ENCODE data around the gene TRIM7. TPM values are rescaled to one million over a fixed set of nuclear protein-coding genes. Genes with fewer than 3 reads are reported as not detected.

TRIM7 gene
- total and polyA plus RNA-seq, 2 experiments from 2014 or later: 0.53 to 0.56 TPM

- DNase-seq (ENCODE audit: low spot score): peak; percentile 85
- ATAC-seq: peak; percentile 5
- no peaks in the 10 kb centered on the region for H3K79me2 ChIP-seq (replicated peaks; ENCODE audit: insufficient read depth)
- H3K27ac ChIP-seq (ENCODE audit: low read depth): no peak overlapping the region
- H3K9me2 ChIP-seq (ENCODE audit: insufficient read depth): no peaks in the 10 kb centered on the region
- H3K36me3 ChIP-seq (ENCODE audit: insufficient read depth): no peaks in the 10 kb centered on the region
- H3K27ac Mint-ChIP-seq: peak overlapping the region; percentile 93
- peaks cover 43% of the 10 kb centered on the region for H3K9me3 Mint-ChIP-seq
- peaks cover 27% of the 10 kb centered on the region for H3K27me3 ChIP-seq (ENCODE audit: insufficient read depth)
- H3K4me1 ChIP-seq (ENCODE audit: insufficient read depth): peaks cover 4% of the 10 kb centered on the region; the same call in 1 of the 2 replicates
- H3K4me1 Mint-ChIP-seq: peaks cover 3% of the 10 kb centered on the region
- peaks cover 67% of the 10 kb centered on the region for H3K27me3 Mint-ChIP-seq (ENCODE audit: insufficient read depth, low read depth, poor library complexity)
- peak overlapping the region; percentile 35 for H2AFZ ChIP-seq
- H4K20me1 ChIP-seq (replicated peaks; ENCODE audit: insufficient read depth): no peaks in the 10 kb centered on the region
- H3K4me2 ChIP-seq: peak overlapping the region; percentile 69
- TF ChIP-seq POLR2AphosphoS5 (IDR thresholded peaks at IDR 0.05; ENCODE audit: low read depth) (no peak), JUNB (IDR thresholded peaks at IDR 0.05; ENCODE audit: unreplicated experiment) (no peak), STAT1 (IDR thresholded peaks at IDR 0.05; ENCODE audit: unreplicated experiment) (no peak), ZNF331 (CRISPR knock-in tag; IDR thresholded peaks at IDR 0.05; ENCODE audit: low read depth) (no peak), CTCF (conservative IDR thresholded peaks at IDR 0.05; ENCODE audit: low read depth in 2 of 2) (peak in 1 of 2 experiments; percentile 44; a peak in 2 of 4 replicates)
- peak overlapping the region; percentile 80 for H3K4me3 ChIP-seq
- H3K4me3 Mint-ChIP-seq: peak overlapping the region; percentile 89
- H3K36me3 Mint-ChIP-seq (ENCODE audit: low read depth): peaks cover 21% of the 10 kb centered on the region; the same call in 2 of the 3 replicates
- peaks cover under 1% of the 10 kb centered on the region for H3F3A ChIP-seq (replicated peaks; ENCODE audit: low read depth)
Measured at GRCh38 chr5:181187500-181188213, 17.3 kb downstream of the TRIM7 start.

- peaks cover 21% of the 10 kb centered on the region; the same call in 2 of the 3 replicates for H3K36me3 Mint-ChIP-seq (ENCODE audit: low read depth)
- peak overlapping the region; percentile 89 for H3K4me3 Mint-ChIP-seq
- TF ChIP-seq EZH2phosphoT487 (IDR thresholded peaks at IDR 0.05; ENCODE audit: unreplicated experiment) (no peak), ETS1 (IDR thresholded peaks at IDR 0.05) (no peak), CREB1 (CRISPR knock-in tag; IDR thresholded peaks at IDR 0.05; ENCODE audit: low read depth) (no peak)
- DNase-seq (ENCODE audit: low spot score) (peak; percentile 37), ATAC-seq (no peak)
- H3K79me2 ChIP-seq (replicated peaks; ENCODE audit: insufficient read depth): no peaks in the 10 kb centered on the region
- peaks cover 3% of the 10 kb centered on the region for H3K4me1 Mint-ChIP-seq
- H3K27ac ChIP-seq (ENCODE audit: low read depth): no peak overlapping the region
- no peaks in the 10 kb centered on the region for H3K9me2 ChIP-seq (ENCODE audit: insufficient read depth)
- no peaks in the 10 kb centered on the region; the same call in none of the 2 replicates for H3F3A ChIP-seq (replicated peaks; ENCODE audit: low read depth)
- no peak overlapping the region; the same call in 1 of the 2 replicates for H3K27ac Mint-ChIP-seq
- peak overlapping the region; percentile 69 for H3K4me2 ChIP-seq
- peaks cover 4% of the 10 kb centered on the region; the same call in 1 of the 2 replicates for H3K4me1 ChIP-seq (ENCODE audit: insufficient read depth)
- H3K27me3 ChIP-seq (ENCODE audit: insufficient read depth): peaks cover 27% of the 10 kb centered on the region
- peak overlapping the region; percentile 35 for H2AFZ ChIP-seq
- peaks cover 49% of the 10 kb centered on the region for H3K9me3 Mint-ChIP-seq
- H3K4me3 ChIP-seq: peak overlapping the region; percentile 80
- no peaks in the 10 kb centered on the region for H3K36me3 ChIP-seq (ENCODE audit: insufficient read depth)
- H3K27me3 Mint-ChIP-seq (ENCODE audit: insufficient read depth, low read depth, poor library complexity): peaks cover 64% of the 10 kb centered on the region
- no peaks in the 10 kb centered on the region for H4K20me1 ChIP-seq (replicated peaks; ENCODE audit: insufficient read depth)
Measured at GRCh38 chr5:181186986-181187499, 18.0 kb downstream of the TRIM7 start.
